WTC11 (cell line): ENCODE results near the gene PLPPR5. TPM values are rescaled to one million over a fixed set of nuclear protein-coding genes. Genes with fewer than 3 reads are reported as not detected.

ENCODE experiments used
- ATAC-seq: fragments of 200-7000 bp; cut with Tn5 transposase; 2 replicates; pipeline ENCODE4 v1.10.0; 2021; ENCODE audit warnings: mild to moderate bottlenecking, moderate library complexity
- CTCF ChIA-PET: fragments of 300-600 bp; sonication (Branson Sonifier 250); formaldehyde crosslinking; loops from one replicate; lab custom pipeline; 2021; ENCODE audit warnings: antibody characterized with exemption; lab: Charles Lee
- POLR2A ChIA-PET: fragments of 350-600 bp; sonication (Branson Sonifier 250); formaldehyde crosslinking; loops from one replicate; lab custom pipeline; 2021; ENCODE audit warnings: antibody characterized with exemption; lab: Charles Lee
- DNase-seq: peaks from one replicate; pipeline ENCODE4 v3.0.0; 2021; ENCODE audit warnings: low spot score
- H3K27ac Mint-ChIP-seq: 2 replicates; pipeline ENCODE4 v1.8.0; 2021; ENCODE audit warnings: mixed read lengths
- H3K27me3 Mint-ChIP-seq: 2 replicates; pipeline ENCODE4 v1.8.0; 2021; ENCODE audit warnings: low read depth, mild to moderate bottlenecking, moderate library complexity, mixed read lengths
- H3K36me3 Mint-ChIP-seq: 2 replicates; pipeline ENCODE4 v1.8.0; 2021; ENCODE audit warnings: mixed read lengths
- H3K4me1 Mint-ChIP-seq: 2 replicates; pipeline ENCODE4 v1.8.0; 2022; ENCODE audit warnings: mixed read lengths
- H3K4me3 Mint-ChIP-seq: 2 replicates; pipeline ENCODE4 v1.8.0; 2021; ENCODE audit warnings: mild to moderate bottlenecking, moderate library complexity, mixed read lengths
- H3K9me3 Mint-ChIP-seq: 2 replicates; pipeline ENCODE4 v1.8.0; 2021; ENCODE audit warnings: mixed read lengths
- AFF4 ChIP-seq: sonication (generic); formaldehyde crosslinking; IDR thresholded peaks from 2 replicates; pipeline ENCODE4 v1.8.1; 2023; ENCODE audit warnings: mild to moderate bottlenecking, missing genetic modification reagents, borderline replicate concordance
- ATF1 ChIP-seq: sonication (generic); formaldehyde crosslinking; IDR thresholded peaks from 2 replicates; pipeline ENCODE4 v1.8.1; 2023; ENCODE audit warnings: mild to moderate bottlenecking, moderate library complexity, missing genetic modification reagents
- ATF2 ChIP-seq: sonication (generic); formaldehyde crosslinking; IDR thresholded peaks from 2 replicates; pipeline ENCODE4 v1.8.1; 2022; ENCODE audit warnings: low read depth, missing genetic modification reagents, borderline replicate concordance
- ATF6 ChIP-seq: sonication (generic); formaldehyde crosslinking; IDR thresholded peaks from 2 replicates; pipeline ENCODE4 v1.8.1; 2023; ENCODE audit warnings: mild to moderate bottlenecking, missing genetic modification reagents
- CBFB ChIP-seq: sonication (generic); formaldehyde crosslinking; IDR thresholded peaks from 2 replicates; pipeline ENCODE4 v1.8.1; 2022; ENCODE audit warnings: mild to moderate bottlenecking, low read depth, missing genetic modification reagents
- FOXK1 ChIP-seq: sonication (generic); formaldehyde crosslinking; IDR thresholded peaks from 2 replicates; pipeline ENCODE4 v1.8.0; 2022; ENCODE audit warnings: mild to moderate bottlenecking, moderate library complexity, missing genetic modification reagents
- FOXP1 ChIP-seq: sonication (generic); formaldehyde crosslinking; IDR thresholded peaks from 2 replicates; pipeline ENCODE4 v1.8.0; 2022; ENCODE audit warnings: missing genetic modification reagents, mild to moderate bottlenecking, moderate library complexity, borderline replicate concordance
- JUN ChIP-seq: sonication (generic); formaldehyde crosslinking; IDR thresholded peaks from 2 replicates; pipeline ENCODE4 v1.8.0; 2023; ENCODE audit warnings: mild to moderate bottlenecking, missing genetic modification reagents
- KAT7 ChIP-seq: sonication (generic); formaldehyde crosslinking; IDR thresholded peaks from 2 replicates; pipeline ENCODE4 v1.8.1; 2023; ENCODE audit warnings: missing genetic modification reagents, mild to moderate bottlenecking, borderline replicate concordance
- MAX ChIP-seq: sonication (generic); formaldehyde crosslinking; IDR thresholded peaks from 2 replicates; pipeline ENCODE4 v1.8.0; 2022; ENCODE audit warnings: mild to moderate bottlenecking, missing genetic modification reagents
- NFATC4 ChIP-seq: fragments of 250-450 bp; sonication (Bioruptor Pico); IDR thresholded peaks from 2 replicates; pipeline ENCODE4 v1.9.0; 2021; ENCODE audit warnings: mild to moderate bottlenecking
- NFYB ChIP-seq: sonication (generic); formaldehyde crosslinking; conservative IDR thresholded peaks from 2 replicates; pipeline ENCODE4 v1.8.0; 2022; ENCODE audit warnings: low read depth, missing genetic modification reagents
- NR3C1 ChIP-seq: sonication (generic); formaldehyde crosslinking; conservative IDR thresholded peaks from 2 replicates; pipeline ENCODE4 v1.8.1; 2023; ENCODE audit warnings: low read depth, mild to moderate bottlenecking, missing genetic modification reagents
- OVOL2 ChIP-seq: fragments of 250-450 bp; sonication (Bioruptor Pico); IDR thresholded peaks from 2 replicates; pipeline ENCODE4 v1.9.0; 2021; ENCODE audit warnings: mild to moderate bottlenecking, borderline replicate concordance
- RELA ChIP-seq: sonication (generic); formaldehyde crosslinking; IDR thresholded peaks from 2 replicates; pipeline ENCODE4 v1.8.1; 2022; ENCODE audit warnings: missing genetic modification reagents, mild to moderate bottlenecking, borderline replicate concordance
- SMAD3 ChIP-seq: sonication (generic); formaldehyde crosslinking; IDR thresholded peaks from 2 replicates; pipeline ENCODE4 v1.8.0; 2022; ENCODE audit warnings: missing genetic modification reagents, mild to moderate bottlenecking, borderline replicate concordance
- SMAD4 ChIP-seq: sonication (generic); formaldehyde crosslinking; IDR thresholded peaks from 2 replicates; pipeline ENCODE4 v1.8.0; 2022; ENCODE audit warnings: mild to moderate bottlenecking, missing genetic modification reagents
- SOX15 ChIP-seq: fragments of 250-450 bp; sonication (Bioruptor Pico); IDR thresholded peaks from 2 replicates; pipeline ENCODE4 v1.9.0; 2021; ENCODE audit warnings: mild to moderate bottlenecking
- TEAD4 ChIP-seq: sonication (generic); formaldehyde crosslinking; IDR thresholded peaks from 2 replicates; pipeline ENCODE4 v1.8.0; 2022; ENCODE audit warnings: mild to moderate bottlenecking, missing genetic modification reagents
- TP53 ChIP-seq: sonication (generic); formaldehyde crosslinking; IDR thresholded peaks from 2 replicates; pipeline ENCODE4 v1.8.1; 2023; ENCODE audit warnings: mild to moderate bottlenecking, missing genetic modification reagents
- ZBTB21 ChIP-seq: sonication (generic); formaldehyde crosslinking; IDR thresholded peaks from 2 replicates; pipeline ENCODE4 v1.8.1; 2023; ENCODE audit warnings: mild to moderate bottlenecking, missing genetic modification reagents, borderline replicate concordance
- ZNF232 ChIP-seq: sonication (generic); formaldehyde crosslinking; IDR thresholded peaks from 2 replicates; pipeline ENCODE4 v1.8.0; 2022; ENCODE audit warnings: mild to moderate bottlenecking, missing genetic modification reagents
- ZNF281 ChIP-seq: sonication (generic); formaldehyde crosslinking; IDR thresholded peaks from 2 replicates; pipeline ENCODE4 v1.8.0; 2023; ENCODE audit warnings: mild to moderate bottlenecking, missing genetic modification reagents
- ZNF317 ChIP-seq: sonication (generic); formaldehyde crosslinking; IDR thresholded peaks from 2 replicates; pipeline ENCODE4 v1.8.1; 2023; ENCODE audit warnings: low read depth, mild to moderate bottlenecking, moderate library complexity, missing genetic modification reagents, borderline replicate concordance
- ZNF416 ChIP-seq: fragments of 250-450 bp; sonication (Bioruptor Pico); IDR thresholded peaks from 2 replicates; pipeline ENCODE4 v1.9.0; 2021; ENCODE audit warnings: mild to moderate bottlenecking, inconsistent platforms
- ZNF671 ChIP-seq: fragments of 250-450 bp; sonication (Bioruptor Pico); IDR thresholded peaks from 2 replicates; pipeline ENCODE4 v1.8.0; 2021; ENCODE audit warnings: mild to moderate bottlenecking
- total RNA-seq: library from RNA; stranded (reverse); gene quantifications from 3 replicates; pipeline ENCODE4 v1.2.3, GENCODE V29; 2021

PLPPR5 gene
- total RNA-seq, 1 experiment from 2014 or later = 1.6 TPM

GRCh38 chr1:98919211-98919610, 85.5 kb downstream of the PLPPR5 start:
- Mint-ChIP-seq H3K4me1 (peaks cover 12% of the 10 kb centered on the region), H3K36me3 (no peaks in the 10 kb centered on the region), H3K9me3 (no peaks in the 10 kb centered on the region), H3K27me3 (no peaks in the 10 kb centered on the region), H3K4me3 (no peak overlapping the region), H3K27ac (no peak overlapping the region)
- ChIA-PET POLR2A (no interaction called here), CTCF (no interaction called here)
- DNase-seq (no peak), ATAC-seq (no peak)
- TF ChIP-seq ZBTB21 (CRISPR knock-in tag) = no peak
- no peak for TF ChIP-seq ATF1 (CRISPR knock-in tag)
- TF ChIP-seq FOXP1 (CRISPR knock-in tag) = no peak
- TF ChIP-seq NR3C1 (CRISPR knock-in tag) = no peak
- no peak for TF ChIP-seq ATF6 (CRISPR knock-in tag)
- TF ChIP-seq ZNF671 (CRISPR knock-in tag) = no peak
- TF ChIP-seq JUN (CRISPR knock-in tag) = no peak
- no peak for TF ChIP-seq CBFB (CRISPR knock-in tag)
- no peak for TF ChIP-seq TEAD4

- H3K27ac Mint-ChIP-seq = no peak overlapping the region
- ChIA-PET POLR2A (no interaction called here), CTCF (no interaction called here)
- no peak overlapping the region for H3K4me3 Mint-ChIP-seq
- H3K9me3 Mint-ChIP-seq = no peaks in the 10 kb centered on the region
- no peaks in the 10 kb centered on the region for H3K36me3 Mint-ChIP-seq
- no peaks in the 10 kb centered on the region for H3K27me3 Mint-ChIP-seq
- ATAC-seq = no peak
- H3K4me1 Mint-ChIP-seq = peaks cover 1% of the 10 kb centered on the region; the same call in 1 of the 2 replicates
- no peak for DNase-seq
- no peak for TF ChIP-seq SMAD4 (CRISPR knock-in tag)
- TF ChIP-seq TP53 (CRISPR knock-in tag) = no peak
- no peak for TF ChIP-seq ZNF317
- no peak for TF ChIP-seq NFYB (CRISPR knock-in tag)
- no peak for TF ChIP-seq FOXK1 (CRISPR knock-in tag)
- TF ChIP-seq MAX (CRISPR knock-in tag) = no peak
- no peak for TF ChIP-seq KAT7 (CRISPR knock-in tag)
- TF ChIP-seq ZNF281 = no peak
- no peak for TF ChIP-seq SMAD3
- TF ChIP-seq ATF2 (CRISPR knock-in tag) = no peak
- no peak for TF ChIP-seq ZNF416 (CRISPR knock-in tag)
- no peak for TF ChIP-seq FOXP1 (CRISPR knock-in tag)
- no peak for TF ChIP-seq AFF4 (CRISPR knock-in tag)
- no peak for TF ChIP-seq RELA
- TF ChIP-seq OVOL2 (CRISPR knock-in tag) = no peak
- TF ChIP-seq ZNF232 (CRISPR knock-in tag) = no peak
- TF ChIP-seq SOX15 (CRISPR knock-in tag) = no peak
- TF ChIP-seq NFATC4 (CRISPR knock-in tag) = no peak
Observed at GRCh38 chr1:98914547-98914946, 90.1 kb downstream of the PLPPR5 start.
